ENCODE results near the gene FAM200C.

GRCh38 chr5:160360310-160360709 is 39.5 kb downstream of the FAM200C start:
- TF ChIP-seq POLR2A (IDR thresholded peaks at IDR 0.05) = no peak
- TF ChIP-seq, protein P1, sequence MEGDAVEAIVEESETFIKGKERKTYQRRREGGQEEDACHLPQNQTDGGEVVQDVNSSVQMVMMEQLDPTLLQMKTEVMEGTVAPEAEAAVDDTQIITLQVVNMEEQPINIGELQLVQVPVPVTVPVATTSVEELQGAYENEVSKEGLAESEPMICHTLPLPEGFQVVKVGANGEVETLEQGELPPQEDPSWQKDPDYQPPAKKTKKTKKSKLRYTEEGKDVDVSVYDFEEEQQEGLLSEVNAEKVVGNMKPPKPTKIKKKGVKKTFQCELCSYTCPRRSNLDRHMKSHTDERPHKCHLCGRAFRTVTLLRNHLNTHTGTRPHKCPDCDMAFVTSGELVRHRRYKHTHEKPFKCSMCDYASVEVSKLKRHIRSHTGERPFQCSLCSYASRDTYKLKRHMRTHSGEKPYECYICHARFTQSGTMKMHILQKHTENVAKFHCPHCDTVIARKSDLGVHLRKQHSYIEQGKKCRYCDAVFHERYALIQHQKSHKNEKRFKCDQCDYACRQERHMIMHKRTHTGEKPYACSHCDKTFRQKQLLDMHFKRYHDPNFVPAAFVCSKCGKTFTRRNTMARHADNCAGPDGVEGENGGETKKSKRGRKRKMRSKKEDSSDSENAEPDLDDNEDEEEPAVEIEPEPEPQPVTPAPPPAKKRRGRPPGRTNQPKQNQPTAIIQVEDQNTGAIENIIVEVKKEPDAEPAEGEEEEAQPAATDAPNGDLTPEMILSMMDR (IDR thresholded peaks at IDR 0.05) = no peak
- no peak for TF ChIP-seq EP300 (IDR thresholded peaks at IDR 0.05)

Measured in sigmoid colon (tissue), 4 donors.